ENCODE results near the gene NACA2. TPM values are rescaled to one million over a fixed set of nuclear protein-coding genes. Genes with fewer than 3 reads are reported as not detected.

The NACA2 gene
- total RNA-seq, 1 experiment from 2014 or later, result not detected

DNA sequence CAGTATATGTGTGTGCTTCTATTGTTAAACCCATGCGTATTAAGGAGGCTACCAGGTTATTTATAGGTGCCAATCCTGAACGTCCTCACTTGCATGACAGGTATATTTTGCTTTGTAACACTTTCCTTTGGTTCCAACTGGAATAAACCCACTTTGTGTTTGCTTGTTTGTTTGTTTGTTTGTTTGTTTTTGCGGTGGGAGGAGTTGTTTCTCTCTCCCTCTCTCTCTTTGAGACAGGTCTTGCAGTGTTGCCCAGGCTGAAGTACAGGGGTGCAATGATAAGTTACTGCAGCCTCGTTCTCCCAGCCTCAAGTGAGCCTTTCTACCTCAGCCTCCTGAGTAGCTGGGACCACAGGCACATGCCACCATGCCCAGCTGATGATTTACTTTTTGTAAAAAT, 28.7 kb downstream of the NACA2 start:
- Mint-ChIP-seq H3K27me3 (ENCODE audit: low read depth) (peaks cover 25% of the 10 kb centered on the region), H3K4me1 (peaks cover 5 to 8% of the 10 kb centered on the region in 2 experiments; a peak in 3 of 4 replicates), H3K36me3 (ENCODE audit: insufficient read depth in 1 of 3, low read depth in 3 of 3) (no peaks in the 10 kb centered on the region), H3K9me3 (no peaks in the 10 kb centered on the region), H3K27ac (no peak overlapping the region), H3K4me3 (no peak overlapping the region)
- H3K4ac ChIP-seq (ENCODE audit: low read depth, low read length), result no peak overlapping the region
- H3K79me1 ChIP-seq (ENCODE audit: insufficient read depth, low read depth, low read length, poor library complexity, severe bottlenecking), result no peaks in the 10 kb centered on the region
- H3K56ac ChIP-seq (ENCODE audit: insufficient read length, low read depth, low read length), result no peak overlapping the region
- no peak overlapping the region for H3K23ac ChIP-seq (ENCODE audit: insufficient read length, low read depth, low read length)
- H3K23me2 ChIP-seq (ENCODE audit: insufficient read length, low read depth, low read length, poor library complexity, severe bottlenecking), result no peaks in the 10 kb centered on the region
- TF ChIP-seq, protein P1, sequence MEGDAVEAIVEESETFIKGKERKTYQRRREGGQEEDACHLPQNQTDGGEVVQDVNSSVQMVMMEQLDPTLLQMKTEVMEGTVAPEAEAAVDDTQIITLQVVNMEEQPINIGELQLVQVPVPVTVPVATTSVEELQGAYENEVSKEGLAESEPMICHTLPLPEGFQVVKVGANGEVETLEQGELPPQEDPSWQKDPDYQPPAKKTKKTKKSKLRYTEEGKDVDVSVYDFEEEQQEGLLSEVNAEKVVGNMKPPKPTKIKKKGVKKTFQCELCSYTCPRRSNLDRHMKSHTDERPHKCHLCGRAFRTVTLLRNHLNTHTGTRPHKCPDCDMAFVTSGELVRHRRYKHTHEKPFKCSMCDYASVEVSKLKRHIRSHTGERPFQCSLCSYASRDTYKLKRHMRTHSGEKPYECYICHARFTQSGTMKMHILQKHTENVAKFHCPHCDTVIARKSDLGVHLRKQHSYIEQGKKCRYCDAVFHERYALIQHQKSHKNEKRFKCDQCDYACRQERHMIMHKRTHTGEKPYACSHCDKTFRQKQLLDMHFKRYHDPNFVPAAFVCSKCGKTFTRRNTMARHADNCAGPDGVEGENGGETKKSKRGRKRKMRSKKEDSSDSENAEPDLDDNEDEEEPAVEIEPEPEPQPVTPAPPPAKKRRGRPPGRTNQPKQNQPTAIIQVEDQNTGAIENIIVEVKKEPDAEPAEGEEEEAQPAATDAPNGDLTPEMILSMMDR (conservative IDR thresholded peaks at IDR 0.05), result no peak
- DNase-seq, result no peak
- no CpG with 5 or more reads among the region's 4 CpGs for WGBS (ENCODE audit: extremely low coverage, insufficient read length, low lambda C conversion rate)
- no peak overlapping the region for H2AK5ac ChIP-seq (ENCODE audit: insufficient read length, low read length)
- no peaks in the 10 kb centered on the region for H3K27me3 ChIP-seq (ENCODE audit: insufficient read depth, low read length)
- no peak overlapping the region for H3T11ph ChIP-seq (ENCODE audit: low read length)
- H3K27ac ChIP-seq (ENCODE audit: insufficient read length, low read depth, low read length), result no peak overlapping the region
- H4K5ac ChIP-seq (ENCODE audit: insufficient read length, low read depth, low read length), result no peak overlapping the region
- no peak overlapping the region for H2BK5ac ChIP-seq (ENCODE audit: insufficient read length, low read length)
- no peak overlapping the region for H3K18ac ChIP-seq (ENCODE audit: insufficient read length, low read depth, low read length)
- no peak overlapping the region for H3K4me2 ChIP-seq (ENCODE audit: insufficient read depth, insufficient read length, low read length)
- no peak overlapping the region for H4K91ac ChIP-seq (ENCODE audit: insufficient read length, low read depth, low read length)
- no peaks in the 10 kb centered on the region for H3K79me2 ChIP-seq (ENCODE audit: insufficient read depth, low read length)
- no peak overlapping the region for H2BK20ac ChIP-seq (ENCODE audit: low read depth, low read length, poor library complexity, severe bottlenecking)
- H2BK120ac ChIP-seq (ENCODE audit: low read depth, low read length, poor library complexity, severe bottlenecking), result no peak overlapping the region
- H3K4me1 ChIP-seq (ENCODE audit: insufficient read depth, low read length), result no peaks in the 10 kb centered on the region
- H4K20me1 ChIP-seq (ENCODE audit: control insufficient read depth, insufficient read depth, insufficient read length), result no peaks in the 10 kb centered on the region
- no peak overlapping the region for H2AFZ ChIP-seq (ENCODE audit: low read length)
- no peak overlapping the region for H2BK15ac ChIP-seq (ENCODE audit: low read depth, low read length)
- no peak overlapping the region for H4K8ac ChIP-seq (replicated peaks; ENCODE audit: insufficient read length, low read depth, low read length)
- H3K9ac ChIP-seq (ENCODE audit: extremely low read depth, insufficient read length, low read length), result no peak overlapping the region
- no peak overlapping the region for H3K14ac ChIP-seq (ENCODE audit: insufficient read depth, low read length)
- H2BK12ac ChIP-seq (ENCODE audit: insufficient read length, low read depth, low read length), result no peak overlapping the region
- no peaks in the 10 kb centered on the region for H3K9me3 ChIP-seq (ENCODE audit: control insufficient read depth, low read depth, low read length)
